ENCODE measurements around the gene NCKAP5.

NCKAP5 gene

DNA sequence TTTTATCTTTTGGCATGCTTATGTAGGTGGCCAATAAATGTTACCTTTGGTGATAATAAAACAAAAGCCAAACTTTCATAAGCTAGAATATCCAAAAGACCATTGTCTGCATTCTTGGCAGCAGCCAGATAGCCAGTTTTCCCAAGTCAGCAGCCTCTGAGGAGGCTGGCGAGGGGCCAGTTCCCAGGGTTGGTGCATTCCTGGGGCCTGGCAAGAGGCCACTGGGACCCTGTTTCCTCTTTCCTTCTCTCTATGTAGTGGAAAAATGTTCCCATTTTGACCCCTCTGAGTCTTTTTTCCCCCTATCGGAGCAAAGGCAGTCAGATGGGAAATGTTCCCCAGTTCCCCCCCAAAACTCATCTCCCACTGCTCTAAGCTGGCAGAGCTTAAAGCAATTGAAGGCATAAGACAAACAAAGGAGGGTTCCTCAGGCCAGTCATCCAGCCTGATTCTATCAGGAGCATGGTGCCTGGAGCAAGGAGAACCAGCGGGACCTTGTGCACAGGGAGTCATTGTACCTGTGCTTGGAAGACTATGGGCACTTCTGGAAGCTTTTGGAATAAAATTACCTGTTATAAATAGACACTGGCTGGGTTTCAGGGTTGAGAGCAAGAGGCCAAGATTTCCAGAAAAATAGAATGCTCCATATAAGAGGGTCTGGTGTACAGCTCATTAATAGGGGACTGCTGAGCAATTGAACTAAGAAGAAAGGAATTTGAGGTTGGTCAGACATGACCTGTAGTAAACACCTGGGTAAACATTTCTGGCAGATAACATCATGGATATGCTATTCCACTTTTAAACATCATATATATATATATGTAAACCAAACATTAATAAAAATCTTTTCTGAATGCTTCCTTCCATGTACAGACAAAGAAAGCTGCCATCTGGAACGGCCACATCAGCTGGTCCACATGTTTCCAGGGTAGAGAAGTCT lies 63.4 kb downstream of the NCKAP5 start:
- Histone ChIP-seq H3K79me2 (ENCODE audit: control insufficient read depth, insufficient read depth, low read length) (no peaks in the 10 kb centered on the region), H4K8ac (ENCODE audit: low read depth, low read length) (no peak overlapping the region), H3K18ac (ENCODE audit: low read length) (no peak overlapping the region), H3K9ac (ENCODE audit: low read length) (no peak overlapping the region), H2BK15ac (replicated peaks; ENCODE audit: low read depth) (no peak overlapping the region), H3K4me2 (ENCODE audit: low read length) (no peak overlapping the region), H3K27me3 (ENCODE audit: insufficient read depth, low read length, poor library complexity) (no peaks in the 10 kb centered on the region), H2BK5ac (ENCODE audit: low read length) (no peak overlapping the region), H3K36me3 (ENCODE audit: control insufficient read depth, insufficient read depth, low read length) (no peaks in the 10 kb centered on the region), H3K4me3 (ENCODE audit: low read length) (no peak overlapping the region), H3K27ac (ENCODE audit: low read depth, low read length) (no peak overlapping the region), H3K4me1 (ENCODE audit: control insufficient read depth, low read depth, low read length) (no peaks in the 10 kb centered on the region), H4K5ac (ENCODE audit: low read length) (no peak overlapping the region), H2BK120ac (ENCODE audit: low read depth, low read length) (no peak overlapping the region), H3K23ac (ENCODE audit: low read length) (no peak overlapping the region), H3K4ac (ENCODE audit: low read depth, low read length) (no peak overlapping the region), H3K56ac (ENCODE audit: low read length) (no peak overlapping the region), H2AK5ac (ENCODE audit: low read length) (no peak overlapping the region), H3K79me1 (ENCODE audit: low read length) (no peaks in the 10 kb centered on the region)
- DNase-seq = no peak
- no CpG with 5 or more reads among the region's 4 CpGs for WGBS (ENCODE audit: extremely low coverage, insufficient coverage, low lambda C conversion rate)

DNA sequence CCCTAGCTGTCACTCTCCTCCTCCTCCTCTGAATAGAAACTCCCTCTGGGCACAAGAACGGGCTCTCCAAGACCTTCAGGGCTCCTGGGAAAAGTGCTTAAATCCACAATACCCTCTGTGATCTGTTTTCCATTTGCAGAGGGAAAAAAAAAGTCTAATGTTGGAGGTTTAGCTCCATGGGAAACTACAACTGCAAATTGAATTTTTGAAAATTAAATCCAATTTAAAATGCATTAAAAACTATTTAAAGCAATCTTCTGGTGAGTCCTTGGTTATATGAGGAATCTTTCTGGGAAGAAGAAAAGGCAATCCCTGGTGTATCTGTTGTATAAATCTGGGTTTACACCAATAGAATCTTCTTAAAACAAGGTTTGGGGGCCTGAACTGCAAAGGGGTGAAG lies 64.3 kb downstream of the NCKAP5 start:
- DNase-seq = no peak
- Histone ChIP-seq H3K4ac (ENCODE audit: low read depth, low read length) (no peak overlapping the region), H3K27ac (ENCODE audit: low read depth, low read length) (no peak overlapping the region), H4K5ac (ENCODE audit: low read length) (no peak overlapping the region), H3K56ac (ENCODE audit: low read length) (no peak overlapping the region), H3K79me2 (ENCODE audit: control insufficient read depth, insufficient read depth, low read length) (no peaks in the 10 kb centered on the region), H3K4me2 (ENCODE audit: low read length) (no peak overlapping the region), H3K9ac (ENCODE audit: low read length) (no peak overlapping the region), H4K8ac (ENCODE audit: low read depth, low read length) (no peak overlapping the region), H2BK15ac (replicated peaks; ENCODE audit: low read depth) (no peak overlapping the region), H3K36me3 (ENCODE audit: control insufficient read depth, insufficient read depth, low read length) (no peaks in the 10 kb centered on the region), H3K4me1 (ENCODE audit: control insufficient read depth, low read depth, low read length) (no peaks in the 10 kb centered on the region), H3K27me3 (ENCODE audit: insufficient read depth, low read length, poor library complexity) (no peaks in the 10 kb centered on the region), H3K23ac (ENCODE audit: low read length) (no peak overlapping the region), H3K18ac (ENCODE audit: low read length) (no peak overlapping the region), H3K79me1 (ENCODE audit: low read length) (no peaks in the 10 kb centered on the region), H2BK120ac (ENCODE audit: low read depth, low read length) (no peak overlapping the region), H2AK5ac (ENCODE audit: low read length) (no peak overlapping the region), H2BK5ac (ENCODE audit: low read length) (no peak overlapping the region), H3K4me3 (ENCODE audit: low read length) (no peak overlapping the region)
- no CpG with 5 or more reads among the region's 1 CpG for WGBS (ENCODE audit: extremely low coverage, insufficient coverage, low lambda C conversion rate)

DNA sequence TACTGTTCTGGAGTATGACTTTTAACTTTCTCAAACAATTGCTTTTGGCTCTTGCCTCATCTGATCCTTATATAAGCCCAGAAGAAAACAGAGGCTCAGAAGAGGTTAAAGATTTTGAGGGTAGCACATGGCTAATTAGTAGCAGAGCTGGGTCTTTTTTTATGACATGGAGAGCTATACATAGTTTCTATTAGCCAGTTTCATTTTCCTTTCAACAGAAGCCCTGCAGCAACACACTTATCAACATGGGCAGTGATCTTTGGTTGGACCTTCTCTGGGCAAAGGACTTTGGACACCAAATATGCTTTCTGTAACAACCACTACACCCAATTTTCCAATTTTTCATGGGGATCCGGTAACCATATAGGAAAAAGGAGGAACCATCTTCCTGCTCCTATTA lies 64.9 kb downstream of the NCKAP5 start:
- Histone ChIP-seq H3K23ac (ENCODE audit: low read length) (no peak overlapping the region), H3K18ac (ENCODE audit: low read length) (no peak overlapping the region), H4K5ac (ENCODE audit: low read length) (no peak overlapping the region), H3K9ac (ENCODE audit: low read length) (no peak overlapping the region), H2BK5ac (ENCODE audit: low read length) (no peak overlapping the region), H3K4me1 (ENCODE audit: control insufficient read depth, low read depth, low read length) (no peaks in the 10 kb centered on the region), H3K4me2 (ENCODE audit: low read length) (no peak overlapping the region), H3K79me1 (ENCODE audit: low read length) (no peaks in the 10 kb centered on the region), H3K4me3 (ENCODE audit: low read length) (no peak overlapping the region), H2AK5ac (ENCODE audit: low read length) (no peak overlapping the region), H3K56ac (ENCODE audit: low read length) (no peak overlapping the region), H2BK15ac (replicated peaks; ENCODE audit: low read depth) (no peak overlapping the region), H3K4ac (ENCODE audit: low read depth, low read length) (no peak overlapping the region), H3K36me3 (ENCODE audit: control insufficient read depth, insufficient read depth, low read length) (no peaks in the 10 kb centered on the region), H3K27me3 (ENCODE audit: insufficient read depth, low read length, poor library complexity) (no peaks in the 10 kb centered on the region), H3K27ac (ENCODE audit: low read depth, low read length) (no peak overlapping the region), H2BK120ac (ENCODE audit: low read depth, low read length) (no peak overlapping the region), H4K8ac (ENCODE audit: low read depth, low read length) (no peak overlapping the region), H3K79me2 (ENCODE audit: control insufficient read depth, insufficient read depth, low read length) (no peaks in the 10 kb centered on the region)
- WGBS (ENCODE audit: extremely low coverage, insufficient coverage, low lambda C conversion rate) = no CpG with 5 or more reads among the region's 1 CpG
- DNase-seq = no peak

DNA sequence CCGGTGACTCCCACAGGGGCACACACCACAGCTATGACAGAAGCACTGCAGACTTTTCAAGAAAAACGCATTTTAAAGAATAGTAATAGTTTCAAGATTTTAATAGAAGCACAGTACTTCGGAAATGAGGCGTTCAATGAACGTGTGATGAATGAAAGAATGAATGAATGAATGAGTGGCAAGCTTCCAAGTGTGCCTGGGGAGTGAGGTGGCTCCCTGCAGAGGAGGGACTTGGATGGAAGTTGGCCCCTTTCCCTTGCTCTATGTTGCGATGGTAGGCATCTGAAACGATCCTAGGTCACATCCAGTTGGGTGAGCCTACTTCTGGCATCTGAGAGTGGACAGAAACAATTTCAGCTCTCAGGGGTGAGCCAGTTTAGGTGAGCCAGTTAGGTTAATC lies 65.6 kb downstream of the NCKAP5 start:
- H3K23ac ChIP-seq (ENCODE audit: low read length) = no peak overlapping the region
- H3K36me3 ChIP-seq (ENCODE audit: control insufficient read depth, insufficient read depth, low read length) = no peaks in the 10 kb centered on the region
- no peak overlapping the region for H3K4me2 ChIP-seq (ENCODE audit: low read length)
- no peaks in the 10 kb centered on the region for H3K27me3 ChIP-seq (ENCODE audit: insufficient read depth, low read length, poor library complexity)
- no peak overlapping the region for H4K8ac ChIP-seq (ENCODE audit: low read depth, low read length)
- H2AK5ac ChIP-seq (ENCODE audit: low read length) = no peak overlapping the region
- WGBS (ENCODE audit: extremely low coverage, insufficient coverage, low lambda C conversion rate) = 100% methylated on average over 3 of the region's 7 CpGs
- H3K4me1 ChIP-seq (ENCODE audit: control insufficient read depth, low read depth, low read length) = no peaks in the 10 kb centered on the region
- no peak overlapping the region for H2BK15ac ChIP-seq (replicated peaks; ENCODE audit: low read depth)
- no peak for DNase-seq
- H3K4ac ChIP-seq (ENCODE audit: low read depth, low read length) = no peak overlapping the region
- H3K79me2 ChIP-seq (ENCODE audit: control insufficient read depth, insufficient read depth, low read length) = no peaks in the 10 kb centered on the region
- H3K27ac ChIP-seq (ENCODE audit: low read depth, low read length) = no peak overlapping the region
- H3K56ac ChIP-seq (ENCODE audit: low read length) = no peak overlapping the region
- no peak overlapping the region for H4K5ac ChIP-seq (ENCODE audit: low read length)
- H3K4me3 ChIP-seq (ENCODE audit: low read length) = no peak overlapping the region
- H2BK5ac ChIP-seq (ENCODE audit: low read length) = no peak overlapping the region
- no peak overlapping the region for H3K9ac ChIP-seq (ENCODE audit: low read length)
- no peak overlapping the region for H2BK120ac ChIP-seq (ENCODE audit: low read depth, low read length)
- H3K18ac ChIP-seq (ENCODE audit: low read length) = no peak overlapping the region
- H3K79me1 ChIP-seq (ENCODE audit: low read length) = no peaks in the 10 kb centered on the region

DNA sequence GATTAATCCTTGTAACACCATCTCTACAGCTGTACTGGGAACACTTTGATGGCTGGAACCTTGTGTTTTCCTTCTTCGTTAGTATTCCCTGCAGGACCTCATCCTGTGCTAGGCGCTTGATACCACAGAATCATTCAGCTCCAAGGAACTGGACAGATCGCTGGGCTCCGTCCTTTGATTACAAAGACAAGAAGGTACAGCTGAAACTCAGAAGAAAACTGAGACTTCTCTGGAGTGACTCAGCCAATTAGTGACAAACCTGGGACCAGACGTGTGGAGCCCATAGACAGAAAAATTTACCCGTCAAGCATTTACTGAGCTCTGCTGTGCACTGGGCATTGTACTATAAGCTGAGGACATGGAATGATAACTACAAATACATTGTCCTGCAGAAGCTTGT lies 67.3 kb downstream of the NCKAP5 start:
- H2BK15ac ChIP-seq (replicated peaks; ENCODE audit: low read depth) = no peak overlapping the region
- no peaks in the 10 kb centered on the region for H3K36me3 ChIP-seq (ENCODE audit: control insufficient read depth, insufficient read depth, low read length)
- no peak overlapping the region for H4K8ac ChIP-seq (ENCODE audit: low read depth, low read length)
- no peak overlapping the region for H2AK5ac ChIP-seq (ENCODE audit: low read length)
- no peak overlapping the region for H3K18ac ChIP-seq (ENCODE audit: low read length)
- no peaks in the 10 kb centered on the region for H3K27me3 ChIP-seq (ENCODE audit: insufficient read depth, low read length, poor library complexity)
- no peak overlapping the region for H2BK5ac ChIP-seq (ENCODE audit: low read length)
- H3K9ac ChIP-seq (ENCODE audit: low read length) = no peak overlapping the region
- no peak overlapping the region for H4K5ac ChIP-seq (ENCODE audit: low read length)
- no CpG with 5 or more reads among the region's 6 CpGs for WGBS (ENCODE audit: extremely low coverage, insufficient coverage, low lambda C conversion rate)
- no peak for DNase-seq
- H3K4me2 ChIP-seq (ENCODE audit: low read length) = no peak overlapping the region
- no peak overlapping the region for H3K4me3 ChIP-seq (ENCODE audit: low read length)
- no peak overlapping the region for H3K56ac ChIP-seq (ENCODE audit: low read length)
- H2BK120ac ChIP-seq (ENCODE audit: low read depth, low read length) = no peak overlapping the region
- no peak overlapping the region for H3K4ac ChIP-seq (ENCODE audit: low read depth, low read length)
- no peaks in the 10 kb centered on the region for H3K4me1 ChIP-seq (ENCODE audit: control insufficient read depth, low read depth, low read length)
- H3K79me1 ChIP-seq (ENCODE audit: low read length) = no peaks in the 10 kb centered on the region
- H3K23ac ChIP-seq (ENCODE audit: low read length) = no peak overlapping the region
- H3K79me2 ChIP-seq (ENCODE audit: control insufficient read depth, insufficient read depth, low read length) = no peaks in the 10 kb centered on the region
- no peak overlapping the region for H3K27ac ChIP-seq (ENCODE audit: low read depth, low read length)
